NT2/D1 (cell line): ENCODE data around the gene NRCAM.

Experiments
- DNase-seq: peaks from one replicate; pipeline ENCODE4 v3.0.0-alpha.2; 2011; ENCODE audit warnings: low read depth, low spot score
- H3K27me3 ChIP-seq: 2 replicates; pipeline ENCODE4 v1.6.0; 2011; ENCODE audit warnings: mild to moderate bottlenecking; ENCODE audit not compliant: insufficient read length, insufficient read depth
- H3K36me3 ChIP-seq: 2 replicates; pipeline ENCODE4 v1.6.1; 2011; ENCODE audit warnings: mild to moderate bottlenecking, low read length, mixed read lengths; ENCODE audit not compliant: insufficient read depth, insufficient read length
- H3K4me1 ChIP-seq: 2 replicates; pipeline ENCODE4 v1.5.1; 2011; ENCODE audit not compliant: insufficient read depth, insufficient read length
- H3K4me3 ChIP-seq: 2 replicates; pipeline ENCODE4 v1.5.1; 2011; ENCODE audit warnings: low read depth; ENCODE audit not compliant: insufficient read length
- H3K9ac ChIP-seq: 2 replicates; pipeline ENCODE4 v1.6.0; 2011; ENCODE audit warnings: low read depth; ENCODE audit not compliant: insufficient read length
- H3K9me3 ChIP-seq: 2 replicates; pipeline ENCODE4 v1.5.1; 2011; ENCODE audit warnings: mild to moderate bottlenecking, low read length; ENCODE audit not compliant: insufficient read depth
- SUZ12 ChIP-seq: IDR thresholded peaks from 2 replicates; pipeline ENCODE4 v1.6.1; 2011; ENCODE audit not compliant: insufficient read length, insufficient read depth; ENCODE audit errors: extremely low read depth
- YY1 ChIP-seq: IDR thresholded peaks from 2 replicates; pipeline ENCODE4 v1.6.1; 2011; ENCODE audit not compliant: insufficient read length, insufficient read depth
- ZNF274 ChIP-seq: IDR thresholded peaks from 2 replicates; pipeline ENCODE4 v1.6.1; 2011; ENCODE audit warnings: mild to moderate bottlenecking, low read depth, low read length

The NRCAM gene

DNA sequence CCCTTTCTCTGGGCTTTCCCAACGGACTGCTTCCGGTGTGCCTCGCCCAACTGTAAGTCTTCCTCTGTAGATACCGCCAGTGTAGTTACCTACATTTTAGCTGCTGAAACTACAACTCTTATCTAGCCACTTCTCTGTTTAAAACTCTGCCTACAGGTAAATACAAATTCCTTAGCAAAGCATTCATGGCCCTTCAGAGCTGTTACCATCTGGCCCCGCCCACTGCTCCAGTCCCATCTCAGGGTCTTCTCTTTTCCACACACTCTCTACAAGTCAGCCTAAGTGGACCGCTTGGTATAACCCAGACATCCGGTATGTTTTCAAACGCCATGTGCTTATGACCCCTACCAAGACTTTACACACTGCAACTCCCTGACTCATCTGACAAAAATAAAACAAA, 285.1 kb downstream of the NRCAM start:
- Histone ChIP-seq H3K4me3 (no peak overlapping the region), H3K9me3 (no peaks in the 10 kb centered on the region), H3K27me3 (no peaks in the 10 kb centered on the region), H3K4me1 (no peaks in the 10 kb centered on the region), H3K36me3 (no peaks in the 10 kb centered on the region), H3K9ac (no peak overlapping the region)
- no peak for DNase-seq
- TF ChIP-seq ZNF274 = no peak
- no peak for TF ChIP-seq SUZ12
- no peak for TF ChIP-seq YY1

DNA sequence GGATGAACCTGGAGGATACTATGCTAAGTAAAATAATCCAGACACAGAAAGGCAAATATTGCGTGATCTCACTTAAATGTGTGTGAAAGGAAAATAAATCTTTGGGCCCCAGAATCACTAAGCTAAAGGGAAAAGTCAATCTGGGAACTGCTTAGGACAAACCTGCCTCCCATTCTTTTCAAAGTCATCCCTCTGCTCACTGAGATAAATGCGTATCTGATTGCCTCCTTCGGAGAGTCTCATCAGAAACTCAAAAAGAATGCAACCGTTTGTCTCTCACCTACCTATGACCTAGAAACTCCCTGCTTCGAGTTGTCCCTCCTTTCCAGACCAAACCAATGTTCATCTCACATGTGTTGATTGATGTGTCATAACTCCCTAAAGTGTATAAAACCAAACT, 286.0 kb downstream of the NRCAM start:
- H3K9ac ChIP-seq = no peak overlapping the region
- H3K36me3 ChIP-seq = no peaks in the 10 kb centered on the region
- no peak for DNase-seq
- H3K27me3 ChIP-seq = no peaks in the 10 kb centered on the region
- no peaks in the 10 kb centered on the region for H3K4me1 ChIP-seq
- H3K9me3 ChIP-seq = no peaks in the 10 kb centered on the region
- TF ChIP-seq YY1 (no peak), SUZ12 (no peak), ZNF274 (no peak)
- H3K4me3 ChIP-seq = no peak overlapping the region

DNA sequence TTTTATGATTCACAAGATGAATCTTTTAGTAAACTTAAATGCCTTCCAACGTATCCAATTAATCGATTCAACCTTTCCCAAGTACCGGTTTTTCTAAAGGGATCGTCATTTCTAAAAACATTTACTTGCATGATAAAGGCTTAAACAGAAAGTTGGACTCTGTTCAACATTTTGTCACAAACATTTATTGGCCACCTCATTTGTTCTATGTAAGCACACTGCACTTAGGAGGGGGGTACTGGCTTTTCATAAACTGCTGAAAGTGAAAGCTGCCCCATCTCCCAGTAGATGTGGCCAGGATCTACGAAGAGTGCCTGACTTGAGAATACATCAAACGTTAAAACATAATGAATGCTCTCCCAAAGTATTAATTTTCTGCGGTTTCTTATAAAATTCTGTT, 288.8 kb downstream of the NRCAM start:
- Histone ChIP-seq H3K4me1 (no peaks in the 10 kb centered on the region), H3K9me3 (no peaks in the 10 kb centered on the region), H3K36me3 (no peaks in the 10 kb centered on the region), H3K27me3 (no peaks in the 10 kb centered on the region), H3K9ac (no peak overlapping the region), H3K4me3 (no peak overlapping the region)
- TF ChIP-seq YY1 = no peak
- TF ChIP-seq ZNF274 = no peak
- TF ChIP-seq SUZ12 = no peak
- no peak for DNase-seq

DNA sequence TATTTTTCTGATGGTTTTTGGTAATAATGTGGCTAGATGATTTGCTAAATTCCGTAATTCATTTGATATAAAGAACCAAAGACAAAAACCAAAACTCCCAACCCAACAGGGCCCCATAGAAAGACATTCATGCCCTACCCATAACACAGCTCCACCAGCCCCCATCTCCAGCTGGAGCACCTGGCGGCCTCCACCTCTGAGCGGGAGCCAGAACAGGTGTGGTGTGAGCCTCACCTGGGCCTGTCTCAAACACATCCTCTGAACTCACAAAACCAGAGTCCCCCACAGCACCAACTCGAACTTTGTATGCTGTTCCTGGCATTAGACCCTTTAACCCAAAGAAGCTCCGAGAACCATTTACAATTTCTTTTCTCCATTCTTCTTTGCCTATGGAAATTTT, 289.5 kb downstream of the NRCAM start:
- Histone ChIP-seq H3K4me3 (no peak overlapping the region), H3K9ac (no peak overlapping the region), H3K36me3 (no peaks in the 10 kb centered on the region), H3K27me3 (no peaks in the 10 kb centered on the region), H3K4me1 (no peaks in the 10 kb centered on the region), H3K9me3 (no peaks in the 10 kb centered on the region)
- DNase-seq = no peak
- TF ChIP-seq YY1 = no peak
- no peak for TF ChIP-seq SUZ12
- TF ChIP-seq ZNF274 = no peak

DNA sequence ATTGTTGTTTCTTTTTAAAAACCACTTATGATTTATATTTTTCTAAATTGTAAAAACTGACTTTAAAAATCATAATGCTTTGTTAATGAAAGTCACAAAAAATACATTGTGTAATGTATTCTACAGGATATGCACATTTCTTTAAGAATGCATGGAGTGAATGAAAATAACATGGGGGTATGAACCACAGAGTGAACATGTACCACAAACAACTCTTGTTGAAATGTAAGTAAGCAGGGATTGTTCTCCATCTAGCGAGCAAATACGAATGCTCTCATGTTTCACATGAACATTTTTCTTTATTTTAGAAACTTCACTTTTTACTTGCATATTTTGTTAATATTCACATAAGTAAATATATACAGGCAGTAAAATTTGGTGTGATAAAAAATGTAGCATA, 290.5 kb downstream of the NRCAM start:
- H3K4me3 ChIP-seq = no peak overlapping the region
- H3K4me1 ChIP-seq = no peaks in the 10 kb centered on the region
- no peaks in the 10 kb centered on the region for H3K9me3 ChIP-seq
- H3K9ac ChIP-seq = no peak overlapping the region
- no peaks in the 10 kb centered on the region for H3K36me3 ChIP-seq
- H3K27me3 ChIP-seq = no peaks in the 10 kb centered on the region
- no peak for TF ChIP-seq SUZ12
- no peak for TF ChIP-seq YY1
- TF ChIP-seq ZNF274 = no peak
- no peak for DNase-seq

DNA sequence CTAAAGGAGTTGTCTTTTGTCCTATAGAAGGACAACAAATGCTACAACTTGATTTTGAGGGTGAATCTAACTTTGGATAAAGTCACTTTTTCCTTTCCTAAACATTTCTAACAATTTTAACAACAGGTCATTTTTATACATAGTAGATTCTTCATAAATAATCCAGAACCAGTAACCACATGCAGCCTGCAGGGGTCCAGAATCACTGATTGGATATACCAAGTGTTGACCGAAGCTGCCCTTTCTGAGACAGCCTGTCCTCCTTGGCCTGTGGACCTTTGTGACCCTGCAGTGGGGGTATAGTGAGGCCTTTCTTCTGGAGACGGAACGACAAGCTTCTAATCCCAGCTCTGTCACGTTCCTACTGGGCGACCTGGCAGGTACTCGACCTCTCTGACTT, 291.3 kb downstream of the NRCAM start:
- Histone ChIP-seq H3K4me3 (no peak overlapping the region), H3K4me1 (no peaks in the 10 kb centered on the region), H3K9ac (no peak overlapping the region), H3K9me3 (no peaks in the 10 kb centered on the region), H3K27me3 (no peaks in the 10 kb centered on the region), H3K36me3 (no peaks in the 10 kb centered on the region)
- TF ChIP-seq SUZ12 (no peak), YY1 (no peak), ZNF274 (no peak)
- no peak for DNase-seq

DNA sequence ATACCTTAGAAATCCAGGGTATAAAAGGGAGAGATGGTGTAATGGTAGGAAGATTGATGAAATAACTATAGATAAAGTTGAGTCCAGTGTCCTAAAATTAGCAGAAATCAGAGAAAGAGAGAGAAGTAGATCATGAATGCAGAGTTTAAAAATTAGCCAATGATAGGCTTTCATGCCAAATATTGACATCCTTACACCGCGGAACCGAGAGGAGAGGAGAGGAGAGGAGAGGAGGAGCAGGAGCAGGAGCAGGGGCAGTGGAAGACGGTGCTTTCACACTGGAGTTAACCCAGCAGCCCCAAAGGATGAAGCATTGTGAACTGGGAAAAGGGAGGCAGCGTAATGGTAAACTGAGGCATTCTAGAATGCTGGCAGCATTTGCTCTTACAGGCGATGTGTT, 291.9 kb downstream of the NRCAM start:
- DNase-seq = no peak
- Histone ChIP-seq H3K4me1 (no peaks in the 10 kb centered on the region), H3K4me3 (no peak overlapping the region), H3K9me3 (no peaks in the 10 kb centered on the region), H3K27me3 (no peaks in the 10 kb centered on the region), H3K9ac (no peak overlapping the region), H3K36me3 (no peaks in the 10 kb centered on the region)
- no peak for TF ChIP-seq SUZ12
- no peak for TF ChIP-seq ZNF274
- TF ChIP-seq YY1 = no peak

DNA sequence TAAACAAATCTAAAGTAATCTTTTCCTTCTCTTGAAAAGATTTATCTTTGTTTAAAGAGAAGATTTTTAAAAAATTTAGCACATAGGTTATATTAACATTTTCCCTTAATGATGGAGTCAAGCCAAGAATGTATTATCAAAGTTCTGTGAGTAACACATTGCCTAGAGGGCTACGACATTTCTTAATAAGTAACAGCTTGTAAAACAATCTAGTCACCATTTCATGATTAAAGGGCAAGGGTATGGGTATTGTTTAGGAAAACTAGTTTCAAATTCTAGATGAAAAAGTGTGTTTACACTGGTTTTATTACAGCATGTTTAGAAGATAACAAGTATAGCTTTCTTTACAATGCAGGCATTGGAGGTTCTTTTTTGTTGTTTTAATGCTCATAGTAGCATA, 297.5 kb downstream of the NRCAM start:
- no peak overlapping the region for H3K4me3 ChIP-seq
- TF ChIP-seq ZNF274 = no peak
- TF ChIP-seq YY1 = no peak
- no peak for TF ChIP-seq SUZ12
- H3K9ac ChIP-seq = no peak overlapping the region
- H3K4me1 ChIP-seq = no peaks in the 10 kb centered on the region
- no peaks in the 10 kb centered on the region for H3K9me3 ChIP-seq
- DNase-seq = no peak
- H3K27me3 ChIP-seq = no peaks in the 10 kb centered on the region
- H3K36me3 ChIP-seq = no peaks in the 10 kb centered on the region
